ENCODE measurements around the gene AMMECR1L. TPM values are rescaled to one million over a fixed set of nuclear protein-coding genes. Genes with fewer than 3 reads are reported as not detected.

Gene AMMECR1L
- total RNA-seq, 1 donor from 2014 or later: 10.5 TPM

Other genes with a start within 250 kb of the AMMECR1L start
- 0.16 TPM for gene GPR17, start 239.8 kb downstream of the AMMECR1L start, total RNA-seq
- 260 TPM for gene LIMS2, start 210.4 kb downstream of the AMMECR1L start, total RNA-seq
- 3.1 TPM for gene SFT2D3, start 184.5 kb downstream of the AMMECR1L start, total RNA-seq
- 42.7 TPM for gene WDR33, start 74.8 kb downstream of the AMMECR1L start, total RNA-seq
- gene POLR2D, start 27.8 kb downstream of the AMMECR1L start, total RNA-seq: 23.8 TPM
- 13.9 TPM for gene SAP130, start 142.1 kb upstream of the AMMECR1L start, total RNA-seq
- 24.3 TPM for gene UGGT1, start 205.2 kb upstream of the AMMECR1L start, total RNA-seq

Measured in Right ventricle myocardium inferior (tissue), 1 donor.